Neural progenitor cell (in vitro differentiated cells): ENCODE data around the gene ARL6IP1. TPM values are rescaled to one million over a fixed set of nuclear protein-coding genes. Genes with fewer than 3 reads are reported as not detected.

Experiments
- DNase-seq: peaks from one replicate; pipeline ENCODE4 v3.0.0-alpha.2; 2016; ENCODE audit warnings: low spot score
- H2AFZ ChIP-seq: fragments of 200-600 bp; sonication (generic); replicated peaks from 2 replicates; pipeline ENCODE4 v1.6.1; 2016; ENCODE audit warnings: antibody characterized with exemption
- H3F3A ChIP-seq: fragments of 200-600 bp; sonication (generic); 2 replicates; pipeline ENCODE4 v1.6.1; 2016; ENCODE audit warnings: antibody characterized with exemption, low read depth
- H3K27ac ChIP-seq: fragments of 200-600 bp; sonication (generic); 2 replicates; pipeline ENCODE4 v1.5.1; 2016; ENCODE audit warnings: mild to moderate bottlenecking
- H3K27me3 ChIP-seq: fragments of 200-600 bp; sonication (generic); 2 replicates; pipeline ENCODE4 v1.6.1; 2016; ENCODE audit warnings: mild to moderate bottlenecking, moderate library complexity
- H3K36me3 ChIP-seq: fragments of 200-600 bp; sonication (generic); 2 replicates; pipeline ENCODE4 v1.5.1; 2016
- H3K4me1 ChIP-seq: fragments of 200-600 bp; sonication (generic); 2 replicates; pipeline ENCODE4 v1.6.1; 2016; ENCODE audit warnings: mixed run types
- H3K4me2 ChIP-seq: fragments of 200-600 bp; sonication (generic); 2 replicates; pipeline ENCODE4 v1.6.1; 2016
- H3K4me3 ChIP-seq: fragments of 200-600 bp; sonication (generic); 2 replicates; pipeline ENCODE4 v1.5.1; 2016
- H3K79me2 ChIP-seq: fragments of 200-600 bp; sonication (generic); 2 replicates; pipeline ENCODE4 v1.6.1; 2016; ENCODE audit warnings: low read depth
- H3K9ac ChIP-seq: fragments of 200-600 bp; sonication (generic); 2 replicates; pipeline ENCODE4 v1.6.1; 2016
- H3K9me3 ChIP-seq: fragments of 200-600 bp; sonication (generic); 2 replicates; pipeline ENCODE4 v1.5.1; 2016; ENCODE audit warnings: low read depth
- H4K20me1 ChIP-seq: fragments of 200-600 bp; sonication (generic); 2 replicates; pipeline ENCODE4 v1.6.1; 2016; ENCODE audit warnings: low read depth
- H3K27ac Mint-ChIP-seq: 3 replicates; pipeline ENCODE4 v1.8.0; 2021; ENCODE audit warnings: mixed read lengths
- H3K27me3 Mint-ChIP-seq: 2 replicates; pipeline ENCODE4 v1.8.0; 2022; ENCODE audit warnings: low read depth, mild to moderate bottlenecking, inconsistent platforms, moderate library complexity, mixed read lengths; ENCODE audit not compliant: insufficient read depth
- H3K36me3 Mint-ChIP-seq: 3 replicates; pipeline ENCODE4 v1.8.0; 2021; ENCODE audit warnings: mixed read lengths
- H3K4me1 Mint-ChIP-seq: 3 replicates; pipeline ENCODE4 v1.8.0; 2021; ENCODE audit warnings: mixed read lengths
- H3K4me3 Mint-ChIP-seq: 3 replicates; pipeline ENCODE4 v1.8.0; 2021; ENCODE audit warnings: mild to moderate bottlenecking, moderate library complexity, mixed read lengths
- H3K9me3 Mint-ChIP-seq: 3 replicates; pipeline ENCODE4 v1.8.0; 2020; ENCODE audit warnings: mixed read lengths
- EZH2 ChIP-seq: fragments of 200-600 bp; sonication (generic); IDR thresholded peaks from 2 replicates; pipeline ENCODE4 v1.6.1; 2017; ENCODE audit warnings: antibody characterized with exemption, mild to moderate bottlenecking, moderate library complexity
- EZH2phosphoT487 ChIP-seq: fragments of 200-600 bp; sonication (generic); IDR thresholded peaks from 2 replicates; pipeline ENCODE4 v1.6.1; 2017; ENCODE audit warnings: antibody characterized with exemption
- total RNA-seq: library from RNA; depleted of rRNA; stranded (reverse); fragments of >200 nt; gene quantifications from 2 replicates; pipeline ENCODE4 v1.2.3, GENCODE V29; 2015; ENCODE audit warnings: low replicate concordance
- TF ChIP-seq, protein P1 (sequence below): fragments of 200-600 bp; sonication (generic); IDR thresholded peaks from 2 replicates; pipeline ENCODE4 v1.5.1; 2017; ENCODE audit warnings: antibody characterized with exemption, mild to moderate bottlenecking

Gene ARL6IP1
- total RNA-seq, 1 donor from 2014 or later, result 813 TPM

DNA sequence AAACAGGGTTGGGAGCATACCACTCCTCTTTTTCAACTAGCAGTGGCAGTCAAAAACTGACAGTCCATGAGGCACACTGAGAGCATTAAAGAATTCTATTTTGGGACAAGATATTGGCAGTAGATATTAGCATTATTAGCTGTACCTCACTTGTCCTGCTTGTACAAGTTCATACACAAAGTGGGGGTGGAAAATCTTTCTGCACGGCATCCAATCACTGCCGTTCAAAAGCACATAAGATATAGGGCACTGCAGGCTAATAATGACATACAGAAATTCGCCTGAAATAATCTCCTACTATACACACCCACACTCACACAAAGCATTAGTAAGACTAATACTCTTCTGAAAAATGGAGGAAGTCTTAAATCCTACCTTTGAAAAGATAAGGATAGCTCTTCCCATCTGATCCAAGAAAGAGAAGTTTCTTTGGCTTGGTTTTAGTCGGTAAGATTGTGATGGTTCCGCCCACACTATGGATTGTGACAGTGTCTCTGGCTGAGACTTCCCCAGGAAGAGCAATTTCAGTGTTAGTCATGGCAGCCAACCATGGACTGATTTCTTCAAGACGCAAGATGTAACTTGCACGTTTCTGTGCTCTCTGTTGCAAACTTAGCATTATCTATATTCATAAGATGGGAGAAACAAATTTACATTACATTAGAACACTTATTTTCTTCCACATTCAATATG is 40.6 kb upstream of the ARL6IP1 start:
- Mint-ChIP-seq H3K9me3 (no peaks in the 10 kb centered on the region), H3K27ac (no peak overlapping the region), H3K27me3 (no peaks in the 10 kb centered on the region), H3K36me3 (peaks cover 48% of the 10 kb centered on the region), H3K4me3 (no peak overlapping the region), H3K4me1 (no peaks in the 10 kb centered on the region)
- H4K20me1 ChIP-seq, result peaks cover 5% of the 10 kb centered on the region
- no peaks in the 10 kb centered on the region for H3K4me1 ChIP-seq
- DNase-seq, result no peak
- peaks cover 62% of the 10 kb centered on the region for H3K36me3 ChIP-seq
- no peak overlapping the region for H2AFZ ChIP-seq
- H3K4me2 ChIP-seq, result no peak overlapping the region
- no peaks in the 10 kb centered on the region for H3K9me3 ChIP-seq
- H3F3A ChIP-seq, result peaks cover 9% of the 10 kb centered on the region
- no peak overlapping the region for H3K27ac ChIP-seq
- peaks cover 9% of the 10 kb centered on the region for H3K79me2 ChIP-seq
- H3K9ac ChIP-seq, result no peak overlapping the region
- H3K4me3 ChIP-seq, result no peak overlapping the region
- H3K27me3 ChIP-seq, result no peaks in the 10 kb centered on the region
- TF ChIP-seq EZH2 (no peak), EZH2phosphoT487 (no peak)
- TF ChIP-seq, protein P1, sequence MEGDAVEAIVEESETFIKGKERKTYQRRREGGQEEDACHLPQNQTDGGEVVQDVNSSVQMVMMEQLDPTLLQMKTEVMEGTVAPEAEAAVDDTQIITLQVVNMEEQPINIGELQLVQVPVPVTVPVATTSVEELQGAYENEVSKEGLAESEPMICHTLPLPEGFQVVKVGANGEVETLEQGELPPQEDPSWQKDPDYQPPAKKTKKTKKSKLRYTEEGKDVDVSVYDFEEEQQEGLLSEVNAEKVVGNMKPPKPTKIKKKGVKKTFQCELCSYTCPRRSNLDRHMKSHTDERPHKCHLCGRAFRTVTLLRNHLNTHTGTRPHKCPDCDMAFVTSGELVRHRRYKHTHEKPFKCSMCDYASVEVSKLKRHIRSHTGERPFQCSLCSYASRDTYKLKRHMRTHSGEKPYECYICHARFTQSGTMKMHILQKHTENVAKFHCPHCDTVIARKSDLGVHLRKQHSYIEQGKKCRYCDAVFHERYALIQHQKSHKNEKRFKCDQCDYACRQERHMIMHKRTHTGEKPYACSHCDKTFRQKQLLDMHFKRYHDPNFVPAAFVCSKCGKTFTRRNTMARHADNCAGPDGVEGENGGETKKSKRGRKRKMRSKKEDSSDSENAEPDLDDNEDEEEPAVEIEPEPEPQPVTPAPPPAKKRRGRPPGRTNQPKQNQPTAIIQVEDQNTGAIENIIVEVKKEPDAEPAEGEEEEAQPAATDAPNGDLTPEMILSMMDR, result no peak

DNA sequence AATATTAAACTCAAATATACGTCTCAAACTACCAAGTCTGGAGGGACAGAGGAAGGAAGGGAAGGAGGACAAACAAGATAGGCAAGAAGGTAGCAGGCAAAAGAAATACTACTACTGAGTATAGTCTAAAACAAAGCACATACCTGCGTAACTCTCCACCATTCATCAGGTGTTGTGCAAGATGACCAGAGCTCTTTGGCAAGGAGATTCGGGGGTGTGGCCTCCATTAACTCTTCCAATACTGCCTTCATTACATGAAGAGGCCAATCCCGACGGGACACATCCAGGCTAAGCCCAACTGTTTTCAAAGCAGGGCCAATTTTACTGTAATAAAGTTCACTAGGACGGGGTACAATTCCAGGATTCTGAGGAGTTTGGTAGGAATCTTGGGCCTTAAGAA is 38.2 kb upstream of the ARL6IP1 start:
- H3K4me3 ChIP-seq, result no peak overlapping the region
- peaks cover 5% of the 10 kb centered on the region for H4K20me1 ChIP-seq
- H3K36me3 ChIP-seq, result peaks cover 48% of the 10 kb centered on the region
- H3K4me1 Mint-ChIP-seq, result no peaks in the 10 kb centered on the region
- no peaks in the 10 kb centered on the region for H3K4me1 ChIP-seq
- peaks cover 9% of the 10 kb centered on the region for H3K79me2 ChIP-seq
- TF ChIP-seq, protein P1, result no peak
- TF ChIP-seq EZH2 (no peak), EZH2phosphoT487 (no peak)
- no peak overlapping the region for H3K27ac Mint-ChIP-seq
- H3K9ac ChIP-seq, result no peak overlapping the region
- H3K4me2 ChIP-seq, result no peak overlapping the region
- H3K27me3 ChIP-seq, result no peaks in the 10 kb centered on the region
- H3K4me3 Mint-ChIP-seq, result no peak overlapping the region
- peak overlapping the region; percentile 23 for H3K27ac ChIP-seq
- DNase-seq, result no peak
- no peak overlapping the region for H2AFZ ChIP-seq
- no peaks in the 10 kb centered on the region for H3K9me3 Mint-ChIP-seq
- H3F3A ChIP-seq, result peaks cover 11% of the 10 kb centered on the region
- no peaks in the 10 kb centered on the region for H3K27me3 Mint-ChIP-seq
- peaks cover 59% of the 10 kb centered on the region for H3K36me3 Mint-ChIP-seq
- no peaks in the 10 kb centered on the region for H3K9me3 ChIP-seq

DNA sequence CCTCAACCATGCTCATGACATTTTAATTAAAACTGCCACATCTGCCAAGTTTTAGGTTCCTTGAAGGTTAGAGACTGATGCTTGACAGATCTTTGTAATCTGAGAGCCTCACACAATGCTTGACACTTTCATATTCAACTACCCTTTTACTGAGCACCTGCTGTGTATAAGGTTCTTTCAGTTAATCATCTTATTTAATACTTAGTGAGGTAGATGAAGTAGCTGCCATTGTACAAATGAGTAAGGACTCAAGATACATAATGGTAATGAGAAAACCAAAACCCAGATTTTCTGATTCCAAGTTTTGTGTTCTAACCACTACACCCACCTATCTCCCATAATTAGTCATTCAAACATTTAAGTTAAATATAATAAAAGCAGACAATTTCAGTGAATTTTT is 35.4 kb upstream of the ARL6IP1 start:
- Histone ChIP-seq H3K27ac (no peak overlapping the region), H3K9ac (no peak overlapping the region), H3K79me2 (no peaks in the 10 kb centered on the region), H3K4me3 (no peak overlapping the region), H3K9me3 (no peaks in the 10 kb centered on the region), H3K4me1 (peaks cover 15% of the 10 kb centered on the region), H2AFZ (no peak overlapping the region), H3K4me2 (no peak overlapping the region), H4K20me1 (peaks cover 15% of the 10 kb centered on the region), H3K36me3 (peaks cover 60% of the 10 kb centered on the region), H3K27me3 (no peaks in the 10 kb centered on the region), H3F3A (peaks cover 31% of the 10 kb centered on the region)
- Mint-ChIP-seq H3K27ac (no peak overlapping the region), H3K27me3 (no peaks in the 10 kb centered on the region), H3K9me3 (no peaks in the 10 kb centered on the region), H3K4me3 (no peak overlapping the region), H3K4me1 (peaks cover 14% of the 10 kb centered on the region), H3K36me3 (peaks cover 55% of the 10 kb centered on the region)
- DNase-seq, result no peak
- TF ChIP-seq, protein P1, result no peak
- TF ChIP-seq EZH2 (no peak), EZH2phosphoT487 (no peak)
